Vagina (tissue), 2 donors: ENCODE results near the gene TMEM259. TPM values are rescaled to one million over a fixed set of nuclear protein-coding genes. Genes with fewer than 3 reads are reported as not detected.

Source experiments
- DNase-seq, 2 donors: peaks; one replicate each; pipeline ENCODE4 v3.0.0-alpha.2; 2017; ENCODE audit errors: extremely low spot score in 2 of 2
- H3K27ac ChIP-seq: fragments of 200-600 bp; sonication (generic); one replicate; pipeline ENCODE4 v1.5.1; 2019
- H3K27me3 ChIP-seq: fragments of 200-600 bp; sonication (generic); one replicate; pipeline ENCODE4 v1.5.1; 2019
- H3K36me3 ChIP-seq, 2 donors: fragments of 200-600 bp; sonication (generic); one replicate each; pipeline ENCODE4 v1.5.1; 2017 to 2019
- H3K4me1 ChIP-seq: fragments of 200-600 bp; sonication (generic); one replicate; pipeline ENCODE4 v1.5.1; 2019
- H3K4me3 ChIP-seq, 2 donors: fragments of 200-600 bp; sonication (generic); 1 replicate in 1 of 2; 2 replicates in 1 of 2; pipeline ENCODE4 v1.5.1; 2016 to 2019
- H3K9me3 ChIP-seq: fragments of 200-600 bp; sonication (generic); one replicate; pipeline ENCODE4 v1.5.1; 2019
- CTCF ChIP-seq, 3 experiments: fragments of 450-650 bp in 2 of 3; fragments of 200-600 bp in 1 of 3; sonication (generic) in 1 of 3; IDR thresholded peaks; one replicate each; pipeline ENCODE4 v1.5.1; 2017 to 2019; ENCODE audit warnings: antibody characterized with exemption in 3 of 3, mild to moderate bottlenecking in 2 of 3, moderate library complexity in 2 of 3
- POLR2A ChIP-seq, 2 donors: fragments of 450-650 bp; IDR thresholded peaks; one replicate each; pipeline ENCODE4 v1.6.1; 2017; ENCODE audit warnings: antibody characterized with exemption in 2 of 2, mild to moderate bottlenecking in 2 of 2, moderate library complexity in 2 of 2
- POLR2AphosphoS5 ChIP-seq, 2 donors: sonication (generic); formaldehyde crosslinking; IDR thresholded peaks; one replicate each; pipeline ENCODE4 v1.9.0; 2017; ENCODE audit warnings: antibody characterized with exemption in 2 of 2, mild to moderate bottlenecking in 2 of 2, low read depth in 1 of 2; ENCODE audit not compliant: insufficient read depth in 1 of 2
- intact Hi-C: fragments of 100-400 bp; cut with DNase I; formaldehyde crosslinking; loops from one replicate; pipeline ENCODE4 v1.15.1; 2023
- total RNA-seq: library from RNA; depleted of rRNA; stranded (reverse); fragments of >200 nt; gene quantifications from one replicate; pipeline ENCODE4 v1.2.3, GENCODE V29; 2016

The TMEM259 gene
- total RNA-seq, 1 donor from 2014 or later = 130 TPM

- intact Hi-C loops = no loop called here
- H3K36me3 ChIP-seq = peaks cover 0 to 2% of the 10 kb centered on the region in 2 donors
- no peak for TF ChIP-seq CTCF (IDR thresholded peaks at IDR 0.05)
- TF ChIP-seq POLR2AphosphoS5 (IDR thresholded peaks at IDR 0.05; ENCODE audit: insufficient read depth in 1 of 2, low read depth in 1 of 2) = no peak
- no peak for TF ChIP-seq POLR2A (IDR thresholded peaks at IDR 0.05)
- peaks cover 27% of the 10 kb centered on the region for H3K4me1 ChIP-seq
- no peaks in the 10 kb centered on the region for H3K9me3 ChIP-seq
- DNase-seq = no peak
- no peak overlapping the region for H3K27ac ChIP-seq
- no peak overlapping the region for H3K4me3 ChIP-seq
- peaks cover 10% of the 10 kb centered on the region for H3K27me3 ChIP-seq
Measured at GRCh38 chr19:999379-999719, 21.6 kb downstream of the TMEM259 start.

GRCh38 chr19:998064-998463 lies 22.9 kb downstream of the TMEM259 start:
- Histone ChIP-seq H3K4me1 (peaks cover 27% of the 10 kb centered on the region), H3K27me3 (peaks cover 10% of the 10 kb centered on the region), H3K4me3 (no peak overlapping the region), H3K36me3 (peaks cover 0 to 5% of the 10 kb centered on the region in 2 donors), H3K9me3 (no peaks in the 10 kb centered on the region), H3K27ac (no peak overlapping the region)
- DNase-seq = no peak
- intact Hi-C loops = no loop called here
- no peak for TF ChIP-seq POLR2AphosphoS5 (IDR thresholded peaks at IDR 0.05; ENCODE audit: insufficient read depth in 1 of 2, low read depth in 1 of 2)
- no peak for TF ChIP-seq CTCF (IDR thresholded peaks at IDR 0.05)
- no peak for TF ChIP-seq POLR2A (IDR thresholded peaks at IDR 0.05)

GRCh38 chr19:996051-996838 lies 24.7 kb downstream of the TMEM259 start:
- H3K4me3 ChIP-seq = peak overlapping the region in 1 of 2 donors; percentile 11
- no peak overlapping the region for H3K27ac ChIP-seq
- peaks cover 0 to 13% of the 10 kb centered on the region in 2 donors for H3K36me3 ChIP-seq
- intact Hi-C loops = no loop called here
- peaks cover 22% of the 10 kb centered on the region for H3K4me1 ChIP-seq
- peak in 1 of 2 donors; percentile 47 for TF ChIP-seq POLR2AphosphoS5 (IDR thresholded peaks at IDR 0.05; ENCODE audit: insufficient read depth in 1 of 2, low read depth in 1 of 2)
- no peak for TF ChIP-seq POLR2A (IDR thresholded peaks at IDR 0.05)
- no peaks in the 10 kb centered on the region for H3K9me3 ChIP-seq
- peaks cover 10% of the 10 kb centered on the region for H3K27me3 ChIP-seq
- no peak for DNase-seq

- intact Hi-C loops = no loop called here
- Histone ChIP-seq H3K4me3 (no peak overlapping the region), H3K27me3 (peaks cover 10% of the 10 kb centered on the region), H3K9me3 (no peaks in the 10 kb centered on the region), H3K27ac (no peak overlapping the region), H3K36me3 (peaks cover 0 to 19% of the 10 kb centered on the region in 2 donors), H3K4me1 (peaks cover 15% of the 10 kb centered on the region)
- no peak for DNase-seq
- TF ChIP-seq POLR2A (IDR thresholded peaks at IDR 0.05) (no peak), POLR2AphosphoS5 (IDR thresholded peaks at IDR 0.05; ENCODE audit: insufficient read depth in 1 of 2, low read depth in 1 of 2) (no peak), CTCF (IDR thresholded peaks at IDR 0.05) (no peak)
Measured at GRCh38 chr19:995051-995827, 25.7 kb downstream of the TMEM259 start.

GRCh38 chr19:994516-994915 lies 26.4 kb downstream of the TMEM259 start:
- Histone ChIP-seq H3K27me3 (peaks cover 6% of the 10 kb centered on the region), H3K36me3 (peaks cover 0 to 26% of the 10 kb centered on the region in 2 donors), H3K4me1 (peaks cover 11% of the 10 kb centered on the region), H3K27ac (no peak overlapping the region), H3K9me3 (no peaks in the 10 kb centered on the region), H3K4me3 (no peak overlapping the region)
- intact Hi-C loops = no loop called here
- no peak for DNase-seq
- TF ChIP-seq POLR2AphosphoS5 (IDR thresholded peaks at IDR 0.05; ENCODE audit: insufficient read depth in 1 of 2, low read depth in 1 of 2) (no peak), CTCF (IDR thresholded peaks at IDR 0.05) (no peak), POLR2A (IDR thresholded peaks at IDR 0.05) (no peak)
